Right lobe of liver (tissue), 6 donors: ENCODE results near the gene MAGEA2B. TPM values are rescaled to one million over a fixed set of nuclear protein-coding genes. Genes with fewer than 3 reads are reported as not detected.
"Not testable (repeated sequence)": the region's sequence is repeated elsewhere in the genome, so short reads cannot be mapped to it uniquely, and the experiment has no call there.

Source experiments
- ATAC-seq, 4 donors: fragments of 200-7000 bp; cut with Tn5 transposase; one replicate each; pipeline ENCODE4 v1.9.1; 2020; ENCODE audit warnings: mild to moderate bottlenecking in 4 of 4, moderate library complexity in 4 of 4
- DNase-seq, 3 donors: peaks; one replicate each; pipeline ENCODE4 v3.0.0-alpha.2; 2020
- H3K27ac ChIP-seq, 3 donors: fragments of 200-600 bp; one replicate each; pipeline ENCODE4 v1.8.0; 2022
- H3K27me3 ChIP-seq, 2 donors: fragments of 200-600 bp; one replicate each; pipeline ENCODE4 v1.8.0; 2022
- H3K36me3 ChIP-seq, 4 donors: fragments of 200-600 bp; sonication (generic) in 1 of 4; one replicate each; pipeline versions ENCODE4 v1.5.1 to v1.8.0; 2017 to 2022; ENCODE audit warnings: control low read depth in 1 of 4
- H3K4me1 ChIP-seq, 4 donors: fragments of 200-600 bp; sonication (generic) in 1 of 4; one replicate each; pipeline versions ENCODE4 v1.5.1 to v1.8.0; 2017 to 2022; ENCODE audit warnings: control low read depth in 1 of 4
- H3K4me3 ChIP-seq, 3 donors: fragments of 200-600 bp; one replicate each; pipeline ENCODE4 v1.8.0; 2022
- H3K9me3 ChIP-seq, 4 donors: fragments of 200-600 bp; sonication (generic) in 1 of 4; one replicate each; pipeline versions ENCODE4 v1.5.1 to v1.8.0; 2017 to 2022; ENCODE audit warnings: control low read depth in 1 of 4
- CTCF ChIP-seq, 4 donors: fragments of 200-600 bp in 3 of 4; fragments of 450-650 bp in 1 of 4; IDR thresholded peaks; one replicate each; pipeline versions ENCODE4 v1.5.1 to v1.8.0; 2016 to 2022; ENCODE audit warnings: antibody characterized with exemption in 4 of 4, mild to moderate bottlenecking in 2 of 4
- POLR2A ChIP-seq: fragments of 450-650 bp; IDR thresholded peaks from one replicate; pipeline ENCODE4 v1.6.1; 2017; ENCODE audit warnings: antibody characterized with exemption, mild to moderate bottlenecking
- WGBS: methylation state at CpG from one replicate; pipeline ENCODE4 v1.1.6; 2018; ENCODE audit warnings: low coverage, low lambda C conversion rate; ENCODE audit not compliant: insufficient coverage; ENCODE audit errors: missing lambda C conversion rate; 5-methylcytosine and 5-hydroxymethylcytosine counted together
- intact Hi-C, 2 donors: fragments of 100-400 bp; cut with DNase I; formaldehyde crosslinking; loops; one replicate each; pipeline versions ENCODE4 v1.11.2 to v1.14.1; 2022
- total RNA-seq, 6 experiments: library from RNA; depleted of rRNA in 2 of 6; stranded (reverse); fragments of >200 nt in 2 of 6; fragmentation: NEBNext Ultra II Directional in 3 of 6; extraction: Animal tissue kit (Norgen Biotek cat#: 25700) in 3 of 6; gene quantifications; one replicate each; pipeline versions ENCODE4 v1.1.0 to v1.2.4, GENCODE V29; 2016 to 2023
- donor health status: DM: no; HTN: yes; CAD: no.
- donor health status: DM: no; HTN: no; CAD: no.
- donor health status: DM: no; HTN: no; CAD: no.
- donor health status: DM: no; HTN: yes; CAD: no.
- donor health status: DM: no; HTN: yes; CAD: no.

The MAGEA2B gene
- total RNA-seq, 6 experiments from 2014 or later: not detected

- DNase-seq (peak in 1 of 3 donors; percentile 2), ATAC-seq (no peak)
- Histone ChIP-seq H3K36me3 (no peaks in the 10 kb centered on the region), H3K4me3 (no peak overlapping the region), H3K9me3 (no peaks in the 10 kb centered on the region), H3K27me3 (no peaks in the 10 kb centered on the region), H3K4me1 (no peaks in the 10 kb centered on the region), H3K27ac (no peak overlapping the region)
- TF ChIP-seq POLR2A (no peak), CTCF (IDR thresholded peaks at IDR 0.05) (no peak)
- intact Hi-C loops: no loop called here
- WGBS: 89% methylated on average over 2 of the region's 12 CpGs
These were observed 21.6 kb downstream of the MAGEA2B start for GRCh38 chrX:152735860-152736511.

GRCh38 chrX:152736528-152736927 lies 22.1 kb downstream of the MAGEA2B start:
- H3K4me3 ChIP-seq, H3K9me3 ChIP-seq, H3K36me3 ChIP-seq, H3K27me3 ChIP-seq, H3K27ac ChIP-seq, intact Hi-C loops, ATAC-seq, DNase-seq, H3K4me1 ChIP-seq: not testable (repeated sequence)
- 63% methylated on average over 11 of the region's 12 CpGs for WGBS

GRCh38 chrX:152738560-152738959 lies 24.1 kb downstream of the MAGEA2B start:
- Histone ChIP-seq H3K36me3 (no peaks in the 10 kb centered on the region), H3K27me3 (no peaks in the 10 kb centered on the region), H3K4me1 (no peaks in the 10 kb centered on the region), H3K4me3 (no peak overlapping the region), H3K9me3 (no peaks in the 10 kb centered on the region), H3K27ac (no peak overlapping the region)
- WGBS: 64% methylated on average over 5 of the region's 5 CpGs
- DNase-seq (no peak), ATAC-seq (no peak)
- no peak for TF ChIP-seq POLR2A
- no peak for TF ChIP-seq CTCF (IDR thresholded peaks at IDR 0.05)
- intact Hi-C loops: no loop called here

- H3K4me3 ChIP-seq, H3K27me3 ChIP-seq, H3K36me3 ChIP-seq, H3K27ac ChIP-seq, intact Hi-C loops, DNase-seq, H3K9me3 ChIP-seq, H3K4me1 ChIP-seq, ATAC-seq: not testable (repeated sequence)
- no CpG with 5 or more reads among the region's 35 CpGs for WGBS
These were observed 39.5 kb downstream of the MAGEA2B start, which contains the start of gene MAGEA2 for GRCh38 chrX:152753686-152754650. Gene MAGEA2 (minus strand): TSS chrX:152753842. CDS start chrX:152751363, 2,479 bp downstream.

- H3K36me3 ChIP-seq, H3K4me3 ChIP-seq, ATAC-seq, H3K27ac ChIP-seq, H3K9me3 ChIP-seq, DNase-seq, H3K4me1 ChIP-seq, H3K27me3 ChIP-seq, intact Hi-C loops: not testable (repeated sequence)
- no CpG with 5 or more reads among the region's 5 CpGs for WGBS
These were observed 40.4 kb downstream of the MAGEA2B start for GRCh38 chrX:152754871-152755270.

GRCh38 chrX:152758918-152759317 lies 44.5 kb downstream of the MAGEA2B start, which contains the start of gene CSAG3:
Gene CSAG3 (plus strand): TSS chrX:152759218.
- H3K27me3 ChIP-seq, H3K4me1 ChIP-seq, H3K27ac ChIP-seq, H3K4me3 ChIP-seq, H3K36me3 ChIP-seq, DNase-seq, H3K9me3 ChIP-seq, ATAC-seq, intact Hi-C loops: not testable (repeated sequence)
- no CpG with 5 or more reads among the region's 2 CpGs for WGBS

GRCh38 chrX:152759544-152759943 lies 45.1 kb downstream of the MAGEA2B start:
- H3K27me3 ChIP-seq, H3K9me3 ChIP-seq, H3K36me3 ChIP-seq, H3K4me3 ChIP-seq, DNase-seq, intact Hi-C loops, ATAC-seq, H3K4me1 ChIP-seq, H3K27ac ChIP-seq: not testable (repeated sequence)
- WGBS: no CpG with 5 or more reads among the region's 7 CpGs

GRCh38 chrX:152761582-152761981 lies 47.2 kb downstream of the MAGEA2B start:
- no CpG with 5 or more reads among the region's 7 CpGs for WGBS
- H3K4me3 ChIP-seq, H3K27me3 ChIP-seq, DNase-seq, intact Hi-C loops, H3K27ac ChIP-seq, H3K4me1 ChIP-seq, H3K9me3 ChIP-seq, H3K36me3 ChIP-seq: not testable (repeated sequence)
- peak; percentile 52 to 90 (median 55) for ATAC-seq

- ATAC-seq, H3K36me3 ChIP-seq, H3K27ac ChIP-seq, DNase-seq, H3K4me1 ChIP-seq, H3K9me3 ChIP-seq, H3K27me3 ChIP-seq, intact Hi-C loops, H3K4me3 ChIP-seq: not testable (repeated sequence)
- WGBS: 34% methylated on average over 6 of the region's 9 CpGs
These were observed 52.1 kb downstream of the MAGEA2B start for GRCh38 chrX:152766562-152766961.
